HepG2 (cell line): Measurements from ENCODE around the gene CALD1. TPM values are rescaled to one million over a fixed set of nuclear protein-coding genes. Genes with fewer than 3 reads are reported as not detected.

Source experiments
- ATAC-seq: fragments of 200-7000 bp; cut with Tn5 transposase; 3 replicates; pipeline ENCODE4 v1.9.1; 2020; ENCODE audit warnings: mild to moderate bottlenecking, moderate library complexity
- BruUV-seq: library from RNA; stranded (reverse); fragments of 400-500 nt; replicated peaks from 2 replicates; lab custom pipeline; 2021; lab: Mats Ljungman, UMichigan
- CTCF ChIA-PET: fragments of 300-600 bp; formaldehyde crosslinking; extraction: SDS; loops from one replicate; lab custom pipeline; 2021; ENCODE audit warnings: low total read pairs, inconsistent platforms, low intra/inter-chr PET ratio; lab: Yijun Ruan, JAX
- POLR2A ChIA-PET: fragments of 350-600 bp; sonication (Branson Sonifier 250); formaldehyde crosslinking; loops from one replicate; lab custom pipeline; 2020; ENCODE audit warnings: antibody characterized with exemption, inconsistent platforms; lab: Yijun Ruan, JAX
- DNase-seq: peaks from one replicate; pipeline ENCODE4 v3.0.0-alpha.2; 2015; ENCODE audit warnings: low spot score
- FAIRE-seq: peaks from 3 replicates; lab custom pipeline; 2011; peaks lifted over from hg19 to GRCh38; lab: Jason Lieb, UNC
- H2AFZ ChIP-seq: one replicate; pipeline ENCODE4 v1.6.1; 2011; ENCODE audit warnings: low read length, inconsistent platforms
- H3K27ac ChIP-seq: fragments of 300-600 bp; 3 replicates; pipeline ENCODE4 v1.8.0; 2011; ENCODE audit warnings: mixed run types, mild to moderate bottlenecking, mixed read lengths, low read length, inconsistent platforms; ENCODE audit not compliant: insufficient read depth; ENCODE audit errors: extremely low read length
- H3K27me3 ChIP-seq, 2 experiments: fragments of 200-600 bp in 1 of 2; 2 replicates in 1 of 2; 3 replicates in 1 of 2; pipeline versions ENCODE4 v1.6.0 to v1.8.0; 2011; ENCODE audit warnings: low read length in 2 of 2, mild to moderate bottlenecking in 2 of 2, moderate library complexity in 2 of 2, inconsistent platforms in 1 of 2; ENCODE audit not compliant: insufficient read depth in 2 of 2, control insufficient read depth in 1 of 2
- H3K36me3 ChIP-seq, 2 experiments: fragments of 200-600 bp in 1 of 2; replicated peaks in 1 of 2; 2 replicates in 1 of 2; 3 replicates in 1 of 2; pipeline versions ENCODE4 v1.5.1 to v1.8.0; 2011; ENCODE audit warnings: low read length in 2 of 2, inconsistent platforms in 1 of 2; ENCODE audit not compliant: insufficient read depth in 2 of 2, control insufficient read depth in 1 of 2
- H3K4me1 ChIP-seq: 2 replicates; pipeline ENCODE4 v1.5.1; 2012; ENCODE audit warnings: low read length, inconsistent platforms; ENCODE audit not compliant: insufficient read depth
- H3K4me2 ChIP-seq: 2 replicates; pipeline ENCODE4 v1.6.0; 2011; ENCODE audit warnings: low read depth, low read length, inconsistent platforms
- H3K4me3 ChIP-seq, 3 experiments: fragments of 200-600 bp in 1 of 3; sonication (generic), shearing (Covaris generic) in 1 of 3; replicated peaks in 1 of 3; 2 replicates each; pipeline ENCODE4 v1.5.1; 2011 to 2016; ENCODE audit warnings: low read length in 3 of 3, inconsistent platforms in 2 of 3, low read depth in 2 of 3, mild to moderate bottlenecking in 2 of 3, control low read depth in 1 of 3, mixed read lengths in 1 of 3; ENCODE audit not compliant: insufficient read depth in 1 of 3
- H3K79me2 ChIP-seq: one replicate; pipeline ENCODE4 v1.6.1; 2011; ENCODE audit warnings: low read length, inconsistent platforms; ENCODE audit not compliant: insufficient read depth
- H3K9ac ChIP-seq: 2 replicates; pipeline ENCODE4 v1.6.0; 2011; ENCODE audit warnings: mild to moderate bottlenecking, low read depth, low read length, inconsistent platforms; ENCODE audit not compliant: insufficient read depth
- H3K9me3 ChIP-seq: 2 replicates; pipeline ENCODE4 v1.5.1; 2012; ENCODE audit warnings: mild to moderate bottlenecking, low read length
- H4K20me1 ChIP-seq: 2 replicates; pipeline ENCODE4 v1.6.0; 2011; ENCODE audit warnings: inconsistent platforms, mild to moderate bottlenecking, low read length, moderate library complexity; ENCODE audit not compliant: insufficient read depth
- ARNT2 ChIP-seq: sonication (generic); formaldehyde crosslinking; IDR thresholded peaks from 2 replicates; pipeline ENCODE4 v1.8.0; 2022; ENCODE audit warnings: mild to moderate bottlenecking, low read depth, missing genetic modification reagents, moderate library complexity
- BRD4 ChIP-seq: sonication (generic); formaldehyde crosslinking; IDR thresholded peaks from 2 replicates; pipeline ENCODE4 v1.4.0; 2020; ENCODE audit warnings: missing genetic modification reagents
- FOSL2 ChIP-seq: sonication (generic); formaldehyde crosslinking; IDR thresholded peaks from 2 replicates; pipeline ENCODE4 v1.4.0; 2020; ENCODE audit warnings: missing genetic modification reagents
- ZNF713 ChIP-seq: sonication (generic); formaldehyde crosslinking; IDR thresholded peaks from 2 replicates; pipeline ENCODE4 v1.4.0; 2020; ENCODE audit warnings: mild to moderate bottlenecking, missing genetic modification reagents
- WGBS: methylation state at CpG from one replicate; pipeline ENCODE4 v1.1.6; 2017; ENCODE audit warnings: low lambda C conversion rate; 5-methylcytosine and 5-hydroxymethylcytosine counted together
- in situ Hi-C: cut with HindIII; loops from 2 replicates; pipeline ENCODE4 v1.10.0; 2017; ENCODE audit warnings: low pct_unique_long_range_greater_than_20kb; ENCODE audit not compliant: extremely low pct_ligation_motif_present
- intact Hi-C: fragments of 100-400 bp; cut with micrococcal nuclease; formaldehyde crosslinking; loops from one replicate; pipeline ENCODE4 v1.10.0; 2022; ENCODE audit not compliant: unreplicated experiment
- polyA plus RNA-seq, 8 experiments: library from polyadenylated mRNA; depleted of rRNA in 3 of 8; stranded (reverse) in 7 of 8; unstranded in 1 of 8; fragments of >200 nt; fragmentation: Illumina TruSeq in 4 of 8; extraction: Trizol in 4 of 8; gene quantifications; 2 replicates each; pipeline versions ENCODE4 v1.2.1 to v1.2.3, GENCODE V29; 2011 to 2016; ENCODE audit warnings: low read depth in 4 of 8, missing spikeins in 1 of 8, mixed read lengths in 1 of 8; ENCODE audit not compliant: insufficient read depth in 1 of 8
- total RNA-seq, 5 experiments: library from RNA; depleted of rRNA; stranded (reverse); fragments of >200 nt; fragmentation: Illumina TruSeq; extraction: Trizol; gene quantifications; 2 replicates each; pipeline ENCODE4 v1.2.3, GENCODE V29; 2016; ENCODE audit warnings: low read depth in 1 of 5
- TF ChIP-seq, protein P1 (sequence below): IDR thresholded peaks from 2 replicates; pipeline ENCODE4 v1.6.1; 2016; ENCODE audit warnings: mild to moderate bottlenecking, missing biosample characterization, missing genetic modification reagents
- TF ChIP-seq, protein P2 (sequence below): sonication (generic); formaldehyde crosslinking; IDR thresholded peaks from 2 replicates; pipeline ENCODE4 v1.4.0; 2020; ENCODE audit warnings: missing genetic modification reagents
- TF ChIP-seq, protein P3 (sequence below): sonication (generic); formaldehyde crosslinking; IDR thresholded peaks from 2 replicates; pipeline ENCODE4 v1.4.0; 2020; ENCODE audit warnings: missing genetic modification reagents

Gene CALD1
- total and polyA plus RNA-seq, 2 of the 13 experiments (the other 11 are each of a cell fraction or from before 2014, with no cell fraction given) = 53.0 to 112 TPM

DNA sequence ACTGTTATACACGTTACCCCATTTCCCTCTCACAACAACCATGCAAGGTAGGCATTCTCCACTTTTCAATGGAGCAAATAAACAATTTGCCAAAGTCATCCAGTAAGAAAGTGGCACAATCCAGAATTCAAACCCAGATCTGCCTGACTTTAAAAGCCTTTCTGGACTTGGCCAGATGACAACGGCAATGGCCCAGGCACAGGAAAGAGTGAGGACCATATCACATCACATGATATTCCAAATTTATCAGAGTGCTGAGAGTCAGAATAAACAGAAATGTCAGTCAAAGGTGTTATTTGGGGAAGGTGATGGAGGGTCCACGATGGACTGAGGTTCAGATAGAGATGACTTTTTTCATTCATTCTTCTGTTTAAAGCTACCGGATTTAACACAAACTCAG, 48.0 kb downstream of the CALD1 start:
- Histone ChIP-seq H3K4me2 (no peak overlapping the region), H3K9me3 (no peaks in the 10 kb centered on the region), H3K4me3 (no peak overlapping the region), H3K79me2 (no peaks in the 10 kb centered on the region), H3K36me3 (no peaks in the 10 kb centered on the region), H4K20me1 (no peaks in the 10 kb centered on the region), H3K9ac (no peak overlapping the region), H2AFZ (no peak overlapping the region), H3K4me1 (no peaks in the 10 kb centered on the region; the same call in 1 of the 2 replicates), H3K27me3 (no peaks in the 10 kb centered on the region), H3K27ac (no peak overlapping the region)
- TF ChIP-seq ZNF713 (CRISPR knock-in tag) = no peak
- DNase-seq (no peak), ATAC-seq (no peak), FAIRE-seq (no peak)
- 76% methylated on average over 4 of the region's 4 CpGs for WGBS
- ChIA-PET CTCF (no interaction called here), POLR2A (no interaction called here)
- intact Hi-C loops (no loop called here), in situ Hi-C loops (no loop called here)
- no TSS peak for BruUV-seq

DNA sequence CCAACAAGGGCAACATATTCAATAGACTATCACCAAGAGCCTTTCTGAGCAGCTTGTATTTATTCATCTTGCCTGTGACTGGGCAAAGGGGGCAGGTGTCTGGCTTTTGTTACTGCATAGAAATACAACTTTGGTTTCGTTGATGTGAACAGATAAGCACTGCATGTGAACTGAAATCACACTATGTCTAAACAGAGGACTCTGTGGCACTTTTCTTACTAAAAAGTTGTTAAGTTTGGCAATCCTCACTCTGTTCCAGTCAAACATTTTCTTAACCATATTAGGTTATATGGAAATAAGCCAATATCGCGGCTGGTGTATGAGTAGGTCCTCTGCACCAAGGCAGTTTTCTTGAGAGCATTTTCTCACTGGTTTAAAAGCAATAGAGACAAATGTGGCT, 48.5 kb downstream of the CALD1 start:
- Histone ChIP-seq H3K9me3 (no peaks in the 10 kb centered on the region), H3K27ac (no peak overlapping the region), H3K4me1 (no peaks in the 10 kb centered on the region; the same call in 1 of the 2 replicates), H2AFZ (no peak overlapping the region), H3K27me3 (no peaks in the 10 kb centered on the region), H3K4me2 (no peak overlapping the region), H3K9ac (no peak overlapping the region), H3K79me2 (no peaks in the 10 kb centered on the region), H3K36me3 (no peaks in the 10 kb centered on the region), H4K20me1 (no peaks in the 10 kb centered on the region)
- ChIA-PET POLR2A (no interaction called here), CTCF (no interaction called here)
- 58% methylated on average over 3 of the region's 3 CpGs for WGBS
- intact Hi-C loops (no loop called here), in situ Hi-C loops (no loop called here)
- DNase-seq = no peak
- no TSS peak for BruUV-seq
- ATAC-seq = no peak
- no peak for FAIRE-seq
- no peak for TF ChIP-seq BRD4
- TF ChIP-seq, protein P1, sequence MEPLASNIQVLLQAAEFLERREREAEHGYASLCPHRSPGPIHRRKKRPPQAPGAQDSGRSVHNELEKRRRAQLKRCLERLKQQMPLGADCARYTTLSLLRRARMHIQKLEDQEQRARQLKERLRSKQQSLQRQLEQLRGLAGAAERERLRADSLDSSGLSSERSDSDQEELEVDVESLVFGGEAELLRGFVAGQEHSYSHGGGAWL (CRISPR knock-in tag) = no peak
- TF ChIP-seq FOSL2 = no peak
- TF ChIP-seq ARNT2 (CRISPR knock-in tag) = no peak
- TF ChIP-seq, protein P2, sequence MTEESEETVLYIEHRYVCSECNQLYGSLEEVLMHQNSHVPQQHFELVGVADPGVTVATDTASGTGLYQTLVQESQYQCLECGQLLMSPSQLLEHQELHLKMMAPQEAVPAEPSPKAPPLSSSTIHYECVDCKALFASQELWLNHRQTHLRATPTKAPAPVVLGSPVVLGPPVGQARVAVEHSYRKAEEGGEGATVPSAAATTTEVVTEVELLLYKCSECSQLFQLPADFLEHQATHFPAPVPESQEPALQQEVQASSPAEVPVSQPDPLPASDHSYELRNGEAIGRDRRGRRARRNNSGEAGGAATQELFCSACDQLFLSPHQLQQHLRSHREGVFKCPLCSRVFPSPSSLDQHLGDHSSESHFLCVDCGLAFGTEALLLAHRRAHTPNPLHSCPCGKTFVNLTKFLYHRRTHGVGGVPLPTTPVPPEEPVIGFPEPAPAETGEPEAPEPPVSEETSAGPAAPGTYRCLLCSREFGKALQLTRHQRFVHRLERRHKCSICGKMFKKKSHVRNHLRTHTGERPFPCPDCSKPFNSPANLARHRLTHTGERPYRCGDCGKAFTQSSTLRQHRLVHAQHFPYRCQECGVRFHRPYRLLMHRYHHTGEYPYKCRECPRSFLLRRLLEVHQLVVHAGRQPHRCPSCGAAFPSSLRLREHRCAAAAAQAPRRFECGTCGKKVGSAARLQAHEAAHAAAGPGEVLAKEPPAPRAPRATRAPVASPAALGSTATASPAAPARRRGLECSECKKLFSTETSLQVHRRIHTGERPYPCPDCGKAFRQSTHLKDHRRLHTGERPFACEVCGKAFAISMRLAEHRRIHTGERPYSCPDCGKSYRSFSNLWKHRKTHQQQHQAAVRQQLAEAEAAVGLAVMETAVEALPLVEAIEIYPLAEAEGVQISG (CRISPR knock-in tag) = no peak
- TF ChIP-seq, protein P3, sequence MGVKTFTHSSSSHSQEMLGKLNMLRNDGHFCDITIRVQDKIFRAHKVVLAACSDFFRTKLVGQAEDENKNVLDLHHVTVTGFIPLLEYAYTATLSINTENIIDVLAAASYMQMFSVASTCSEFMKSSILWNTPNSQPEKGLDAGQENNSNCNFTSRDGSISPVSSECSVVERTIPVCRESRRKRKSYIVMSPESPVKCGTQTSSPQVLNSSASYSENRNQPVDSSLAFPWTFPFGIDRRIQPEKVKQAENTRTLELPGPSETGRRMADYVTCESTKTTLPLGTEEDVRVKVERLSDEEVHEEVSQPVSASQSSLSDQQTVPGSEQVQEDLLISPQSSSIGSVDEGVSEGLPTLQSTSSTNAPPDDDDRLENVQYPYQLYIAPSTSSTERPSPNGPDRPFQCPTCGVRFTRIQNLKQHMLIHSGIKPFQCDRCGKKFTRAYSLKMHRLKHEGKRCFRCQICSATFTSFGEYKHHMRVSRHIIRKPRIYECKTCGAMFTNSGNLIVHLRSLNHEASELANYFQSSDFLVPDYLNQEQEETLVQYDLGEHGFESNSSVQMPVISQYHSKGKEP (CRISPR knock-in tag) = no peak
- TF ChIP-seq, all 625 proteins: peak for 0
- no peak overlapping the region for H3K4me3 ChIP-seq
